ENCODE data around the gene VPS26A. TPM values are rescaled to one million over a fixed set of nuclear protein-coding genes. Genes with fewer than 3 reads are reported as not detected.

VPS26A gene
- total RNA-seq, 1 donor from 2014 or later, result 56.6 TPM

Small RNAs within 50 kb of the gene (small RNA-seq; reads per million reads assigned to genes)
- gene RF00017, result not detected

Other genes starting within 250 kb of the VPS26A start
- gene DDX50, start 222.9 kb upstream of the VPS26A start, total RNA-seq, result 54.4 TPM
- gene DDX21, start 168.0 kb upstream of the VPS26A start, total RNA-seq, result 49.4 TPM
- gene KIFBP, start 135.4 kb upstream of the VPS26A start, total RNA-seq, result 36.8 TPM
- gene SRGN, start 36.1 kb upstream of the VPS26A start, total RNA-seq, result 24.8 TPM
- 32.8 TPM for gene SUPV3L1, start 56.1 kb downstream of the VPS26A start, total RNA-seq
- 2.3 TPM for gene HKDC1, start 96.2 kb downstream of the VPS26A start, total RNA-seq
- 98.4 TPM for gene HK1, start 154.3 kb downstream of the VPS26A start, total RNA-seq

All from occipital lobe (tissue), 2 donors.